ENCODE results near the gene GULP1.

The GULP1 gene

DNA sequence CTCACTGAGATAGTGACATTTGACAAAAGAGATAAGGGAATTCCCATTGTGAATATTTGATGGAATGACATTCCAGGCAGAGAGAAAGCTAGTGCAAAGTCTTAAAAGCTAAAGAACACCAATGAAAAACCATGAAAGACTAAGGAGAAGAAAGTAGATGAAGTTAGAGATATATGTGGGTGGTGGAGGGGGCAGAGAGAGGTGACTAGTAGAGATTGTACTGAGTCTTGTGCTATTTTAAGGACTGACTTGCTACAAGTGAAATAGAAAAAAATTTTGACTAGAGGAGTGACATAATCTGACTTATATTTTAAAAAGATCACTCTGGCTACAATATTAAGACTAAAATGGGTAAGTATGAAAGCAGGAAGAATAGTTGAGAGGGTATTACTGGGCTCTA lies 35.3 kb upstream of the GULP1 start:
- TF ChIP-seq SIN3A (IDR thresholded peaks at IDR 0.05; ENCODE audit: borderline replicate concordance, insufficient read depth, low read length) (no peak), TAF1 (IDR thresholded peaks at IDR 0.05; ENCODE audit: borderline replicate concordance, insufficient read depth, low read length) (no peak), POLR2AphosphoS5 (IDR thresholded peaks at IDR 0.05; ENCODE audit: low read depth, low read length) (no peak), FOXP2 (optimal IDR thresholded peaks at IDR 0.05; ENCODE audit: borderline replicate concordance, extremely low read depth, extremely low read length, insufficient read depth) (no peak)
- TF ChIP-seq, protein P1, sequence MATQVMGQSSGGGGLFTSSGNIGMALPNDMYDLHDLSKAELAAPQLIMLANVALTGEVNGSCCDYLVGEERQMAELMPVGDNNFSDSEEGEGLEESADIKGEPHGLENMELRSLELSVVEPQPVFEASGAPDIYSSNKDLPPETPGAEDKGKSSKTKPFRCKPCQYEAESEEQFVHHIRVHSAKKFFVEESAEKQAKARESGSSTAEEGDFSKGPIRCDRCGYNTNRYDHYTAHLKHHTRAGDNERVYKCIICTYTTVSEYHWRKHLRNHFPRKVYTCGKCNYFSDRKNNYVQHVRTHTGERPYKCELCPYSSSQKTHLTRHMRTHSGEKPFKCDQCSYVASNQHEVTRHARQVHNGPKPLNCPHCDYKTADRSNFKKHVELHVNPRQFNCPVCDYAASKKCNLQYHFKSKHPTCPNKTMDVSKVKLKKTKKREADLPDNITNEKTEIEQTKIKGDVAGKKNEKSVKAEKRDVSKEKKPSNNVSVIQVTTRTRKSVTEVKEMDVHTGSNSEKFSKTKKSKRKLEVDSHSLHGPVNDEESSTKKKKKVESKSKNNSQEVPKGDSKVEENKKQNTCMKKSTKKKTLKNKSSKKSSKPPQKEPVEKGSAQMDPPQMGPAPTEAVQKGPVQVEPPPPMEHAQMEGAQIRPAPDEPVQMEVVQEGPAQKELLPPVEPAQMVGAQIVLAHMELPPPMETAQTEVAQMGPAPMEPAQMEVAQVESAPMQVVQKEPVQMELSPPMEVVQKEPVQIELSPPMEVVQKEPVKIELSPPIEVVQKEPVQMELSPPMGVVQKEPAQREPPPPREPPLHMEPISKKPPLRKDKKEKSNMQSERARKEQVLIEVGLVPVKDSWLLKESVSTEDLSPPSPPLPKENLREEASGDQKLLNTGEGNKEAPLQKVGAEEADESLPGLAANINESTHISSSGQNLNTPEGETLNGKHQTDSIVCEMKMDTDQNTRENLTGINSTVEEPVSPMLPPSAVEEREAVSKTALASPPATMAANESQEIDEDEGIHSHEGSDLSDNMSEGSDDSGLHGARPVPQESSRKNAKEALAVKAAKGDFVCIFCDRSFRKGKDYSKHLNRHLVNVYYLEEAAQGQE (IDR thresholded peaks at IDR 0.05; ENCODE audit: insufficient read depth in 1 of 2, low read depth in 2 of 2, low read length in 2 of 2) = no peak

DNA sequence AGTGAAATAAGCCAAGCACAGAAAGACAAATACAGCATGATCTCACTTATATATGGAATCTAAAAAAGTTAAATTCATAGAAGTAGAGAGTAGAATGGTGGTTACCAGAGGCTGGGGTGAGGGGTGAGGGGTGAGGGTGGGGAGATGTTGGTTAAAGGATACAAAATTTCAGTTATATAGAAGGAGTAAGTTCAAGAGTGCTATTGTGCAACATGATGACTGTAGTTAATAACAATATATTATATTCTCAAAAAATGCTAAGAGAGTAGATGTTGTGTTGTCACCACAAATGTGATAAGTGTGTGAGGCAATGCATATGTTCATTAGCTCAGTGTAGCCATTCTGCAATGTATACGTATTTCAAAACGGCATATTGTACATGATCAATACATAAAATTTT lies 26.4 kb upstream of the GULP1 start:
- no peak for TF ChIP-seq POLR2AphosphoS5 (IDR thresholded peaks at IDR 0.05; ENCODE audit: low read depth, low read length)

DNA sequence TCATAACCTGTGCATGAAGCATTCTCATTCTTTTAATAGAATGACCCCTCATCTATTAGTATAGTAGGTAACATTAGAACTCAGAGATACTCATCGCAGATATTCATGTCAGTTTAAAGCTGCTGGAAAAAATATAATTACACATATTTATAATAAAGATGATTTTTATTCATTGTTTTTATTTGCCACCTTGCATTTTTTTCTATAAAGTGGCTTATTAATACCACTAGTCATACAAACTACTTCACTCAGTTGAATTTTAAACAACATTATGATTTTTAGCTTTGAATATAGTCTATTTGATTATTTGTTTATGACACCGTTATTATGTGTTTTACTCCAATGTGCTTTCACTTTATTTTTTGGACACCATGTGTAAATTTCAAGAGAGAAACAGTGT lies 23.9 kb upstream of the GULP1 start:
- TF ChIP-seq FOXP2 (optimal IDR thresholded peaks at IDR 0.05; ENCODE audit: borderline replicate concordance, extremely low read depth, extremely low read length, insufficient read depth) = no peak
- no peak for TF ChIP-seq TAF1 (IDR thresholded peaks at IDR 0.05; ENCODE audit: borderline replicate concordance, insufficient read depth, low read length)
- TF ChIP-seq SIN3A (IDR thresholded peaks at IDR 0.05; ENCODE audit: borderline replicate concordance, insufficient read depth, low read length) = no peak
- TF ChIP-seq, protein P1 (IDR thresholded peaks at IDR 0.05; ENCODE audit: insufficient read depth in 1 of 2, low read depth in 2 of 2, low read length in 2 of 2) = no peak
- no peak for TF ChIP-seq POLR2AphosphoS5 (IDR thresholded peaks at IDR 0.05; ENCODE audit: low read depth, low read length)

GRCh38 chr2:188269004-188269403 lies 22.7 kb upstream of the GULP1 start:
- no peak for TF ChIP-seq FOXP2 (optimal IDR thresholded peaks at IDR 0.05; ENCODE audit: borderline replicate concordance, extremely low read depth, extremely low read length, insufficient read depth)
- TF ChIP-seq, protein P1 (IDR thresholded peaks at IDR 0.05; ENCODE audit: insufficient read depth in 1 of 2, low read depth in 2 of 2, low read length in 2 of 2) = no peak

DNA sequence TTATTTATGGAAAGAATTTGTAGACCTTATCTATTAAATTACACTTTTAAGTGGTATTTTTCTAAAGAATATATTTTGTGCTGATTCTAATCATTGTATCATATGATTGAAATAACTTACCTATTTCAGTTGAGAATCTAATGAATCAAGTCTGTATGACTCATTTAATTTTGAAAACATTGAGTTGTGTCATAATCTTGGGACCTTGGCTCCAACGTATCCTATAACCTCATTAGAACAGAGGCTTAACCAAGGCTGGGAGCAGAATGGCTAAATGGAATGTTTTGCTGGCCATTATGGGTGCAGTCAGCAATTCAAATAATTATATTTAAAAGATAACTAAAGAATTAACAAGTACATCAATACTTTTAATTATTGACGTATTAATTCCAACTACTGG lies 19.6 kb upstream of the GULP1 start:
- TF ChIP-seq FOXP2 (optimal IDR thresholded peaks at IDR 0.05; ENCODE audit: borderline replicate concordance, extremely low read depth, extremely low read length, insufficient read depth) (no peak), POLR2AphosphoS5 (IDR thresholded peaks at IDR 0.05; ENCODE audit: low read depth, low read length) (no peak), TAF1 (IDR thresholded peaks at IDR 0.05; ENCODE audit: borderline replicate concordance, insufficient read depth, low read length) (no peak)
- TF ChIP-seq, protein P1 (IDR thresholded peaks at IDR 0.05; ENCODE audit: insufficient read depth in 1 of 2, low read depth in 2 of 2, low read length in 2 of 2) = no peak
